PC-3 (cell line): ENCODE data around the gene METRN. TPM values are rescaled to one million over a fixed set of nuclear protein-coding genes. Genes with fewer than 3 reads are reported as not detected.

ENCODE experiments used
- ATAC-seq: fragments of 200-7000 bp; cut with Tn5 transposase; 2 replicates; pipeline ENCODE4 v1.9.1; 2020; ENCODE audit warnings: mild to moderate bottlenecking, moderate library complexity
- BruUV-seq: library from RNA; stranded (reverse); fragments of 400-500 nt; replicated peaks from 2 replicates; lab custom pipeline; 2021; lab: Mats Ljungman, UMichigan
- CTCF ChIA-PET: fragments of 300-600 bp; sonication (Branson Sonifier 250); formaldehyde crosslinking; loops from one replicate; lab custom pipeline; 2022; ENCODE audit warnings: antibody characterized with exemption; lab: Charles Lee
- POLR2A ChIA-PET: fragments of 300-600 bp; sonication (Branson Sonifier 250); formaldehyde crosslinking; loops from one replicate; lab custom pipeline; 2022; ENCODE audit warnings: antibody characterized with exemption; ENCODE audit not compliant: unreplicated experiment; lab: Charles Lee
- DNase-seq: peaks from one replicate; pipeline ENCODE4 v3.0.0-alpha.2; 2015
- H2AFZ ChIP-seq: fragments of 300-600 bp; sonication (generic); 2 replicates; pipeline ENCODE4 v1.6.0; 2016; ENCODE audit warnings: antibody characterized with exemption, low read length
- H3F3A ChIP-seq: fragments of 300-600 bp; sonication (generic); one replicate; pipeline ENCODE4 v1.6.0; 2017; ENCODE audit warnings: antibody characterized with exemption, low read length, control low read depth, mild to moderate bottlenecking; ENCODE audit not compliant: unreplicated experiment
- H3K27ac ChIP-seq: fragments of 300-600 bp; sonication (generic); 2 replicates; pipeline ENCODE4 v1.5.1; 2016; ENCODE audit warnings: mild to moderate bottlenecking, low read length
- H3K27me3 ChIP-seq: fragments of 300-600 bp; sonication (generic); 2 replicates; pipeline ENCODE4 v1.6.1; 2016; ENCODE audit warnings: low read length, mixed read lengths
- H3K36me3 ChIP-seq: fragments of 300-600 bp; sonication (generic); 2 replicates; pipeline ENCODE4 v1.6.1; 2016; ENCODE audit warnings: low read depth, mixed run types, low read length, mixed read lengths
- H3K4me1 ChIP-seq: fragments of 300-600 bp; sonication (generic); 2 replicates; pipeline ENCODE4 v1.5.1; 2016; ENCODE audit warnings: low read length; ENCODE audit not compliant: insufficient read depth
- H3K4me2 ChIP-seq: fragments of 300-600 bp; sonication (generic); 2 replicates; pipeline ENCODE4 v1.6.0; 2016; ENCODE audit warnings: low read length
- H3K4me3 ChIP-seq: fragments of 300-600 bp; sonication (generic); 2 replicates; pipeline ENCODE4 v1.5.1; 2016; ENCODE audit warnings: mild to moderate bottlenecking, low read length, mixed read lengths
- H3K79me2 ChIP-seq: fragments of 300-600 bp; sonication (generic); 2 replicates; pipeline ENCODE4 v1.6.1; 2017; ENCODE audit warnings: low read length, mixed read lengths
- H3K9ac ChIP-seq: fragments of 300-600 bp; sonication (generic); 2 replicates; pipeline ENCODE4 v1.6.0; 2016; ENCODE audit warnings: mild to moderate bottlenecking, low read length
- H3K9me2 ChIP-seq: fragments of 300-600 bp; sonication (generic); replicated peaks from 2 replicates; pipeline ENCODE4 v1.6.1; 2016; ENCODE audit warnings: mixed run types, low read length, mixed read lengths
- H3K9me3 ChIP-seq: fragments of 300-600 bp; sonication (generic); 2 replicates; pipeline ENCODE4 v1.6.1; 2016; ENCODE audit warnings: low read length, mixed read lengths
- H4K20me1 ChIP-seq: fragments of 300-600 bp; sonication (generic); 2 replicates; pipeline ENCODE4 v1.6.1; 2016; ENCODE audit warnings: low read length, mixed read lengths
- CTCF ChIP-seq: fragments of 300-600 bp; sonication (generic); conservative IDR thresholded peaks from 2 replicates; pipeline ENCODE4 v1.5.1; 2017; ENCODE audit warnings: antibody characterized with exemption, low read depth, mild to moderate bottlenecking, low read length
- EZH2 ChIP-seq: fragments of 300-600 bp; sonication (generic); IDR thresholded peaks from one replicate; pipeline ENCODE4 v1.6.1; 2017; ENCODE audit warnings: antibody characterized with exemption, mild to moderate bottlenecking, low read length; ENCODE audit not compliant: unreplicated experiment
- EZH2phosphoT487 ChIP-seq: fragments of 300-600 bp; sonication (generic); IDR thresholded peaks from 2 replicates; pipeline ENCODE4 v1.6.1; 2018; ENCODE audit warnings: mild to moderate bottlenecking, antibody characterized with exemption, low read length, borderline replicate concordance
- intact Hi-C: fragments of 100-400 bp; cut with micrococcal nuclease; formaldehyde crosslinking; loops from 2 replicates; pipeline ENCODE4 v1.9.0; 2023
- total RNA-seq: library from RNA; depleted of rRNA; stranded (reverse); fragments of >200 nt; gene quantifications from 2 replicates; pipeline ENCODE4 v1.2.3, GENCODE V29; 2014

Gene METRN
- total RNA-seq, 1 experiment from 2014 or later, result 320 TPM

- Histone ChIP-seq H3K36me3 (peaks cover 5% of the 10 kb centered on the region), H3K4me2 (no peak overlapping the region), H3K4me3 (no peak overlapping the region), H3K4me1 (peaks cover 14% of the 10 kb centered on the region), H3K79me2 (peaks cover 22% of the 10 kb centered on the region), H3K27me3 (no peaks in the 10 kb centered on the region), H3F3A (no peaks in the 10 kb centered on the region), H3K9me2 (no peaks in the 10 kb centered on the region), H3K27ac (no peak overlapping the region), H3K9ac (no peak overlapping the region), H2AFZ (no peak overlapping the region), H4K20me1 (peaks cover 10% of the 10 kb centered on the region; the same call in 1 of the 2 replicates), H3K9me3 (no peaks in the 10 kb centered on the region)
- TF ChIP-seq EZH2, result no peak
- TF ChIP-seq CTCF, result no peak
- TF ChIP-seq EZH2phosphoT487, result no peak
- no TSS peak for BruUV-seq
- intact Hi-C loops, result no loop called here
- ATAC-seq (no peak), DNase-seq (no peak)
- POLR2A ChIA-PET, result no interaction called here
- CTCF ChIA-PET, result no interaction called here
Observed at GRCh38 chr16:677316-678190, 37.4 kb upstream of the METRN start.

GRCh38 chr16:678209-678857 is 36.6 kb upstream of the METRN start:
- Histone ChIP-seq H3K36me3 (peaks cover 6% of the 10 kb centered on the region), H3K9me3 (no peaks in the 10 kb centered on the region), H3F3A (no peaks in the 10 kb centered on the region), H4K20me1 (peaks cover 10% of the 10 kb centered on the region; the same call in 1 of the 2 replicates), H3K9ac (no peak overlapping the region), H3K4me2 (no peak overlapping the region), H3K4me1 (peaks cover 21% of the 10 kb centered on the region), H2AFZ (no peak overlapping the region), H3K4me3 (no peak overlapping the region), H3K79me2 (peaks cover 30% of the 10 kb centered on the region), H3K9me2 (no peaks in the 10 kb centered on the region), H3K27me3 (no peaks in the 10 kb centered on the region), H3K27ac (no peak overlapping the region)
- BruUV-seq, result no TSS peak
- no peak for DNase-seq
- no peak for ATAC-seq
- TF ChIP-seq CTCF (no peak), EZH2phosphoT487 (no peak), EZH2 (no peak)
- ChIA-PET CTCF (no interaction called here), POLR2A (no interaction called here)
- intact Hi-C loops, result no loop called here
